22Rv1 (cell line): ENCODE results near the gene MYLK.

Experiments
- H3K27ac ChIP-seq: fragments of 450-650 bp; 2 replicates; pipeline ENCODE4 v1.5.1; 2017
- ZFX ChIP-seq: fragments of 450-650 bp; IDR thresholded peaks from 2 replicates; pipeline ENCODE4 v1.6.1; 2017; ENCODE audit warnings: antibody characterized with exemption, borderline replicate concordance
- TF ChIP-seq, protein P1 (sequence below): fragments of 450-650 bp; IDR thresholded peaks from 2 replicates; pipeline ENCODE4 v1.5.1; 2017; ENCODE audit warnings: mild to moderate bottlenecking

The MYLK gene

DNA sequence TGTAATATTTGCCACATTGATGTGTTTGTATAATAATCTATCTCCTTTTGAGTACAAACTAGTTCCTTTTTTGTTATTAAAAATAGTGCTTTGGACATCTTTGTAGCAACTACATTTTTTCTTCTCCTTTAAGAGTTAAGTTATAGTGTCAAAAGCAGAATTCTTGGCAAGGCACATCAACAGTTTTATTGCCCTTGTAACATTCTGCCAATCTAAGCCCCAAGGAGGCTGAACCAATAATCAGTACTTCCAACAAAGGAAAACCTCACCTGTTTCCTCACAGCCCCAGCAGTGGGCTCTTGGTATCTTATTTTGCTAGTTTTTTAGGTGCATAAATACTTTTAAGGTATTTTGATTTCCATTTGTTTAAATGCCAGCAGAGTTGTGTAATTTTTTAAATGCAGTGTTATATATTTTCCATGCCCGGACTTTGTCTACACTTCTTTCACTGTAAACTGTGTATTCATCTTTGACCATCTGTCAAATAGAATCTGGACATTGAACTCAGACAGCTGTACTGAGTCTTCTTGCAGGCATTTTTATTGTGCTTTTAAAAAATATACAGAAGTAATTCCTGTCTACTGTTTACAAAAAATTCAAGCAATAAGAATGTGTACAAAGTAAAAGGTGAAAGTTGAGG lies 101.0 kb downstream of the MYLK start:
- TF ChIP-seq, protein P1, sequence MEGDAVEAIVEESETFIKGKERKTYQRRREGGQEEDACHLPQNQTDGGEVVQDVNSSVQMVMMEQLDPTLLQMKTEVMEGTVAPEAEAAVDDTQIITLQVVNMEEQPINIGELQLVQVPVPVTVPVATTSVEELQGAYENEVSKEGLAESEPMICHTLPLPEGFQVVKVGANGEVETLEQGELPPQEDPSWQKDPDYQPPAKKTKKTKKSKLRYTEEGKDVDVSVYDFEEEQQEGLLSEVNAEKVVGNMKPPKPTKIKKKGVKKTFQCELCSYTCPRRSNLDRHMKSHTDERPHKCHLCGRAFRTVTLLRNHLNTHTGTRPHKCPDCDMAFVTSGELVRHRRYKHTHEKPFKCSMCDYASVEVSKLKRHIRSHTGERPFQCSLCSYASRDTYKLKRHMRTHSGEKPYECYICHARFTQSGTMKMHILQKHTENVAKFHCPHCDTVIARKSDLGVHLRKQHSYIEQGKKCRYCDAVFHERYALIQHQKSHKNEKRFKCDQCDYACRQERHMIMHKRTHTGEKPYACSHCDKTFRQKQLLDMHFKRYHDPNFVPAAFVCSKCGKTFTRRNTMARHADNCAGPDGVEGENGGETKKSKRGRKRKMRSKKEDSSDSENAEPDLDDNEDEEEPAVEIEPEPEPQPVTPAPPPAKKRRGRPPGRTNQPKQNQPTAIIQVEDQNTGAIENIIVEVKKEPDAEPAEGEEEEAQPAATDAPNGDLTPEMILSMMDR = no peak
- no peak for TF ChIP-seq ZFX
- H3K27ac ChIP-seq = no peak overlapping the region

DNA sequence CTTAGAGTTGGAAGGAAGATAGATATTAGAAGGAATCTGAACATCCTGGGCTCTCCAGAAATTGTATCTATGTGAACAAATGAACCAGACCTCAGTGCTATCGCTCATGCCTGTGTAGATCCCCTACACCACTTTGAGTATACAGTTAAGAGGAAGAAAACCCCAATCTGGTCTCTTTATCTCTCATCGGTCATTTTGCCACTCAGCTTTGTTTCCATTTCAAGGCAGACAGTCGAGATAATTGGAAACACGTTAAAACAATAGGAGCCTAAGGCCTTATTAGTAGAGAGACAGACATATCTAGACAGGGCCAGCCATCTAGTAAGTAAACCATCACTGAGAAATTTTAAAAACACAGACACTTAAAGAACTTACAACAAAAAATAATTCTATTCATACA lies 101.6 kb downstream of the MYLK start:
- no peak overlapping the region for H3K27ac ChIP-seq
- no peak for TF ChIP-seq ZFX
- TF ChIP-seq, protein P1 = no peak

DNA sequence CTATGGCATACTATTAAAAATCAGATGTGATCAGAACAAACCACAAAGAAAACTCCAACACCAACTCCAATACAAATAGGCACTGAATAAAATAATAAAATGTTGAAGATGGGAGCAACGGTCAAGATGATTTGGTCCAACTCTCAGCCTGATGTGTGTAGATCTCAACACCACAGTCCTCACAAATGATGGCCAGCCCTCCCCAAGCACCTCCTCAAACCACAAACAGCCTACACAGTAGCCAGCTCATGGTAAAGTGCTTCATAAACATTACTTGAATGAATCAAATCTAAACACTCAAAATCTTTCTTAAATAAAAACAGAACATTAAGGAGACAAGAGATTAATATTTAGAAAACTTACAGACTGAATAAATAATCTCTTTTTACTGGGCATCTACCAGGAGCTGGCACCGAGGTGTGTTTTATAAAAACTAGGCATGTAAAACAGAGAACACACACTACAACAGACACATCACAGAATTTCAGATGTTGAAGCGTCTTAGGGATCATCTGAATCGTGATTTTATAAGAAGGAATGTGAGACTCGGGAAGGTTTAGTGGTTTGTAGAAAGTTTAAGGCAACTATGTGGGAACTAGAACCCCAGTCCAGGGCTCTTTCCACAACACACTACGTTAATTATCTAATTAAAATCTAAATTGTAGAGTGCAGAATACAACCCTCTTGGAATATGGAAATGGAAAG lies 102.4 kb downstream of the MYLK start:
- no peak for TF ChIP-seq ZFX
- H3K27ac ChIP-seq = no peak overlapping the region

DNA sequence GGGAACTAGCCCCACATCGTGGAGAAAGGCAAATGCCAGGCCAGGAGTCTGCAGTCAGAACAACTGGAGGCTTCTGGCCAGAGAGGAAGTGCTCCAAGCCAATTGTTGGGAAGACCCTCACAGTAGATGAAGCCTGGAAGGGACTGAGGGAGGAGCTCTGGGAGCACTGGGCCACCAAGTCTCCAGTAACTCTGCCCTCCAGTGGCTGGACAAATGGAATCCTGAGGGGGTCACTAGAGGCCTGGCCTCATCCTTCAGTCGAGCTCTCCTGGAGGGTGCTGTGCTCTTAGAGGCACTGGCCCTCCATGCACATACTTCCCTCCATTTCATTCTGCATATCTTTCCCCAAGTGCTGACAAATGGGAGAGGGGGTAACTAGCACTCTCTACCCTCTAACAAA lies 103.0 kb downstream of the MYLK start:
- no peak for TF ChIP-seq ZFX
- TF ChIP-seq, protein P1 = no peak; the same call in 1 of the 2 replicates
- no peak overlapping the region for H3K27ac ChIP-seq

DNA sequence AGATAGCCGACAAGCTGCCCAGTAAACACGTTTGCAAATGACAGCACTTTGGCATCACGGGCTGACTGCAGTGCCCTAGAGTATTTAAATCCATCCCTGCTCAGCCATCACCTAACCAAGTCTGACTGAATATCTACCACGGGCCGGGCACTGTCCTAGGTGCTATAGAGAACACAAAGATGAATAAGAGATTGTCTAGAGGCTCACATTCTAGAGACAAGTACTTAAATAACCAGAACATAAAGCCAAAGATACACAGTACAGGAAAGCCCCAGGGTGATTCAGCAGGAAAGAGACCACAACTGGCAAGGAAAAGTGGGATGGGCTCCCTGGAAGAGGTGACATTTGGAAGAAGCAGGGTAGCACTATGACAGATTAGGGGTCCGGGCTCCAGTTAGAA lies 103.5 kb downstream of the MYLK start:
- H3K27ac ChIP-seq = no peak overlapping the region
- TF ChIP-seq, protein P1 = no peak
- TF ChIP-seq ZFX = no peak

DNA sequence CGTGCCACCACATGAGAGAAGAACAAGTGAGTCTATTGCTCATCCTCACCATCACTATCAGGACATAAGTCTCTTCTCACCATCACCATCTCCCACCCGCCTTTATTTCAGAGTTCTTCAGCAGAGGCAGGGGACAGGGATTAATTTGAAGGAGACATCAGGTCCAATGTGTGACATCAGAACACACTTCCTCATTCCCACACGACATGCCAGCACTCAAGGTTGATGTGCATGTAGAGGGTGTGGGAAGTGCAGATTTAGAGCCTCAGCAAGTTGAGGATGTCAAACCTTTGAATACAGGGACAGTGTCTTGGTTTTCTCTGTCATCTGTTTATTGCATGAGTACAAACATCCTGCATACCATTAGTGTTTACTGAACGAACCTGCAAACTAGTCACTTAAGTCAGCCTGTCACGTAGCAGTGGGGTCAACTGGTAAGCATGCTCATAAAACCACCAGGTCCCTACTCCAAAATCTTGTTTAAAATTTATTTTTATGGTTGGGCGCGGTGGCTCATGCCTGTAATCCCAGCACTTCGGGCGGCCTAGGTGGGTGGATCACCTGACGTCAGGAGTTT lies 104.4 kb downstream of the MYLK start:
- no peak overlapping the region for H3K27ac ChIP-seq
- no peak for TF ChIP-seq ZFX
- TF ChIP-seq, protein P1 = no peak

DNA sequence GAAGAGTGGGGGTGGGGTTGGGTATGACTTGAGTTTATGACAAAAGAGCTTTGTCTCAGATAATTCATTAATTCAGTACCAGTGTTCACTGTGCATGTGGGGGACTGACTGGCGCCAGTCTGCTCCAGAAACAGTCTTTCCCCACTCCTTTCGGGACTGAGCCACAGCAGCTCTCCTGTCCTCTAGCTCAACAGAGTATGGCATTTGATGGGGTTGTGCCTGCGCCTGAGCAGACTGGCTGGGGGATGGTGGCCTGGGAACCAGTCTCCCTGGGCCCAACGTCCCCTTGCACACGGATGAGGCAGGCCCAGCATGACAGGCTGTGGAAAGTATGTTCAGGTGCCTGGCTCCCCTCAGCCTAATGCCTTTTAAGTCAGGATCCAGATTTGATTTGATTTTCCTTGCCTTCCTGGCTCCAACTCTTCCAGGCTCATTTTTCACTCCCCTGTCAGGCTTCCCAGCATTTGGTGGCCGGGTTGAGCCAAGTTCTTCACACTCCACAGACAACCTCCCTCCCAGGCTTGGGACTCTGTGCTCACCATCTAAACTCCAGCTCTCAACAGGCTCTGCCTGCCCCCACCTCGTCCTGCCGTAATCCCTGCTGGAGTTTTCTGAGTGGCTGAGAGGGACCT lies 105.0 kb downstream of the MYLK start:
- TF ChIP-seq, protein P1 = no peak
- no peak for TF ChIP-seq ZFX
- no peak overlapping the region for H3K27ac ChIP-seq
